NT2/D1 (cell line): ENCODE results near the gene CDR2.

Source experiments
- DNase-seq: peaks from one replicate; pipeline ENCODE4 v3.0.0-alpha.2; 2011; ENCODE audit warnings: low read depth, low spot score
- H3K27me3 ChIP-seq: 2 replicates; pipeline ENCODE4 v1.6.0; 2011; ENCODE audit warnings: mild to moderate bottlenecking; ENCODE audit not compliant: insufficient read length, insufficient read depth
- H3K36me3 ChIP-seq: 2 replicates; pipeline ENCODE4 v1.6.1; 2011; ENCODE audit warnings: mild to moderate bottlenecking, low read length, mixed read lengths; ENCODE audit not compliant: insufficient read depth, insufficient read length
- H3K4me1 ChIP-seq: 2 replicates; pipeline ENCODE4 v1.5.1; 2011; ENCODE audit not compliant: insufficient read depth, insufficient read length
- H3K4me3 ChIP-seq: 2 replicates; pipeline ENCODE4 v1.5.1; 2011; ENCODE audit warnings: low read depth; ENCODE audit not compliant: insufficient read length
- H3K9ac ChIP-seq: 2 replicates; pipeline ENCODE4 v1.6.0; 2011; ENCODE audit warnings: low read depth; ENCODE audit not compliant: insufficient read length
- H3K9me3 ChIP-seq: 2 replicates; pipeline ENCODE4 v1.5.1; 2011; ENCODE audit warnings: mild to moderate bottlenecking, low read length; ENCODE audit not compliant: insufficient read depth
- SUZ12 ChIP-seq: IDR thresholded peaks from 2 replicates; pipeline ENCODE4 v1.6.1; 2011; ENCODE audit not compliant: insufficient read length, insufficient read depth; ENCODE audit errors: extremely low read depth
- YY1 ChIP-seq: IDR thresholded peaks from 2 replicates; pipeline ENCODE4 v1.6.1; 2011; ENCODE audit not compliant: insufficient read length, insufficient read depth
- ZNF274 ChIP-seq: IDR thresholded peaks from 2 replicates; pipeline ENCODE4 v1.6.1; 2011; ENCODE audit warnings: mild to moderate bottlenecking, low read depth, low read length

CDR2 gene

DNA sequence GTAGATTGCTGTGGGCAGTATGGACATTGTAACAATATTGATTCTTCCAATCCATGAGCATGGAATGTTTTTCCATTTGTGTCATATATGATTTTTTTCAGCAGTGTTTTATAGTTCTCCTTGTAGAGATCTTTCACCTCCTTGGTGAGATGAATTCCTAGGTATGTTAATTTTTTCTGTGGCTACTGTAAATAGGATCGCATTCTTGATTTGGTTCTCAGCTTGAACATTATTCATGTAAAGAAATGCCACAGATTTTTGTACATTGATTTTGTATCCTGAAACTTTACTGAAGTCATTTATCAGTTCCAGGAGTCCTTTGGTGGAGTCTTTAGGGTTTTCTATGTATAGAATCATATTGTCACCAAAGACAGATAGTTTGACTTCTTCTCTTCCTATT is 19.7 kb upstream of the CDR2 start:
- no peaks in the 10 kb centered on the region for H3K4me1 ChIP-seq
- no peaks in the 10 kb centered on the region; the same call in 1 of the 2 replicates for H3K9me3 ChIP-seq
- no peak for TF ChIP-seq SUZ12
- no peak for TF ChIP-seq ZNF274
- no peak for TF ChIP-seq YY1
- no peaks in the 10 kb centered on the region for H3K27me3 ChIP-seq
- no peak overlapping the region for H3K9ac ChIP-seq
- no peak for DNase-seq
- no peaks in the 10 kb centered on the region for H3K36me3 ChIP-seq
- no peak overlapping the region for H3K4me3 ChIP-seq

DNA sequence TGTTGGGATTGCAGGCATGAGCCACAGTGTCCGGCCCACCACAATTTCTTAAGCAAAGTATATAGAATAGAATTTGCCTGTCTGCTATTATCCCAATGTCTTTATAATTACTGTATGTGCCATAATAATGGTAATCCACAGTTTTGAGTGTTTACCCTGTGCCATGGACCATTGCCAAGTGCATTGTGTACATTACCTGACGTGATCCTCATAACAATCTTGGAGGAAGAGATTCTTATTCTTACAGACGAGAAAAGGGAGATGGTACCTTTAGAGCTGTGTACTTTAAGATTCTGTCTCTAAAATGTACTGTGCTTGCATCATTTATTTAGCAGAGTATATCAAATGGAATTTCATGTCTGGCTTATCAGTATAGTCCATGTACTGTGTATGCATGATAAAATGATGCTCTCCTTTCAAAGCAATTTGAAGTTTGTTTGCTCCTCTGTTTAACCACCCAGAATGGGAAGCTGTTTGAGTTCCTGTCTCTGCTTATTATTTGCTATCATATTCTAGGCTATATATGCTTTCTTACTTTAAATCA is 13.8 kb upstream of the CDR2 start:
- Histone ChIP-seq H3K4me1 (no peaks in the 10 kb centered on the region), H3K27me3 (no peaks in the 10 kb centered on the region), H3K9ac (no peak overlapping the region), H3K4me3 (no peak overlapping the region), H3K36me3 (no peaks in the 10 kb centered on the region), H3K9me3 (no peaks in the 10 kb centered on the region)
- no peak for TF ChIP-seq SUZ12
- TF ChIP-seq YY1, result no peak
- TF ChIP-seq ZNF274, result no peak
- DNase-seq, result no peak

DNA sequence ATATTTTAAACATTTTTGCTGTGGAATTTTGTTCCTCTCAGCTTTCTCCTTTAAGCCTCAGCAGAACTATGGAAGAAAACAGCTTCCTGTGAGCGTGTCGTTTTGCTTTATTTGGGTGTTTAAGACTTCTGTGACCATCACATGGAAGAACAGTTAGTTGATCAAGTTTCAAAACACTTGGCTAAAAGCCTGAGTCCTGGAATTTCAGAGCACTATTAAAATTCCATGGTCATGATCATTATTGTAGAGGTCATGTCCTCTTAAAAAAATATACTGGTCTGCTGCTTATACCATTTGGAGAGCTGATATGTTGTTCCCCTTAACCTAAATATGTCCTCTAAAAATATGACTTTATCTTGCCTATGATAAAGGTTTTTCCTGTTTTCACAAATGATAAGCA is 12.6 kb upstream of the CDR2 start:
- Histone ChIP-seq H3K4me1 (no peaks in the 10 kb centered on the region), H3K4me3 (no peak overlapping the region), H3K9ac (no peak overlapping the region), H3K36me3 (no peaks in the 10 kb centered on the region), H3K9me3 (no peaks in the 10 kb centered on the region), H3K27me3 (no peaks in the 10 kb centered on the region)
- DNase-seq, result no peak
- TF ChIP-seq SUZ12 (no peak), ZNF274 (no peak), YY1 (no peak)

DNA sequence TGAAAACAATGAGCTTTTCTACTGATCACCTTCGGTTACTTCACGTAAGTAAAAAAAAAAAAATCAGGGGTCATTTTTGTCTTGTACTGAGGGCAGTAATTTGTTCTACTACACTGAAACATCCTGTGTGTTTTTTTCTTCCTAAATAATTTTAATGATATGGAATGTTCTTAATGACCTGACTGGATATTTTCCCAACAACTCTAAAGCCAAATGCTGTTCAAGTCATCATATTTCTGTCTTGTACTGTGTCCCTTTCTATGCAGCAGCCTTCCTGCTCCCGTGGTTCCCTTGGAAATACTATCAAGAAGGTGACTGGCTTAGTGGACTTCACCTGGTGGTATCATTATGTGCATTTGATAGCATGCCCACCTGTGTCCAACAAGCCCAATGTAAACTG is 10.8 kb upstream of the CDR2 start:
- no peaks in the 10 kb centered on the region for H3K36me3 ChIP-seq
- no peaks in the 10 kb centered on the region for H3K9me3 ChIP-seq
- no peak for DNase-seq
- no peaks in the 10 kb centered on the region for H3K4me1 ChIP-seq
- H3K9ac ChIP-seq, result no peak overlapping the region
- no peak overlapping the region for H3K4me3 ChIP-seq
- no peaks in the 10 kb centered on the region for H3K27me3 ChIP-seq
- TF ChIP-seq SUZ12 (no peak), ZNF274 (no peak), YY1 (no peak)

DNA sequence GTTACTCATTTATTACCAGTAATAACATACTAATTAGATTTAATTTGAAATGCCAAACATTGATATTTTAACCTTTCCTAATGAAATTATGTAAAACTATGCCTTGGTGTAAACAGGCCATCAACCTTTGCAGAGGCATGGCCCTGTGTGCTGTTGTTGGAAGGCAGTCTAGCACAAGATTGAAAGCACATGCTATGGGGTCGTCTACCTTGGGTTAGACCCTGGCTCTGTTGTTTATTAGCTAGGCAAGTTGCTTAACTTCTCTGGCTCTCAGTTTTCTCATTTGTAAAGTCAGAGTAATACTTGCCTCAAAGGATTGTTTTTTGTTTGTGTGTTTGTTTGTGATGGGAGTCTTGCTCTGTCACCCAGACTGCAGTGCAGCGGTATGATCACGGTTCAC is 9.4 kb upstream of the CDR2 start:
- H3K36me3 ChIP-seq, result no peaks in the 10 kb centered on the region
- TF ChIP-seq SUZ12 (no peak), YY1 (no peak), ZNF274 (no peak)
- DNase-seq, result no peak
- H3K4me1 ChIP-seq, result no peaks in the 10 kb centered on the region
- H3K4me3 ChIP-seq, result no peak overlapping the region
- H3K27me3 ChIP-seq, result no peaks in the 10 kb centered on the region
- H3K9me3 ChIP-seq, result no peaks in the 10 kb centered on the region
- no peak overlapping the region for H3K9ac ChIP-seq

DNA sequence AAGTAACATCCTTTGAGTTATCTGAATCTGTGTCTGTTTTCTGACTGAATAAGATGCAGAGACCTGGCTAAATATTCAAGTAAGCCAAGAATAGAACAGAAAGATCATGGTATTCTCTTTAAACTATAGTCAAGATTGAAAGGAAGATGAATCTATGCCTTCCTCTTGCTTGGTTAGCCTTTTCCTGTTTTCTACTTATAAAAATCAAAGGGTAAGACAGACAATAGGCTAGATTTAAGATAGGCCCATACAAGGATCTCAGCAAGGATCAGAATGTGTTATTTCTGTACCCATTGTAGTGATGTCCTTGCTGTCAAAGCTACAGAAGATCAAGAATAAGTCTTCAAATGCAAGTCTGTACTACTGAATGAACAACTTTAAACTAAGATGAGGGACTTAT is 7.0 kb upstream of the CDR2 start:
- no peak overlapping the region for H3K9ac ChIP-seq
- H3K4me1 ChIP-seq, result no peaks in the 10 kb centered on the region
- no peaks in the 10 kb centered on the region for H3K9me3 ChIP-seq
- H3K4me3 ChIP-seq, result no peak overlapping the region
- peaks cover 1% of the 10 kb centered on the region for H3K27me3 ChIP-seq
- DNase-seq, result no peak
- no peak for TF ChIP-seq SUZ12
- H3K36me3 ChIP-seq, result no peaks in the 10 kb centered on the region

DNA sequence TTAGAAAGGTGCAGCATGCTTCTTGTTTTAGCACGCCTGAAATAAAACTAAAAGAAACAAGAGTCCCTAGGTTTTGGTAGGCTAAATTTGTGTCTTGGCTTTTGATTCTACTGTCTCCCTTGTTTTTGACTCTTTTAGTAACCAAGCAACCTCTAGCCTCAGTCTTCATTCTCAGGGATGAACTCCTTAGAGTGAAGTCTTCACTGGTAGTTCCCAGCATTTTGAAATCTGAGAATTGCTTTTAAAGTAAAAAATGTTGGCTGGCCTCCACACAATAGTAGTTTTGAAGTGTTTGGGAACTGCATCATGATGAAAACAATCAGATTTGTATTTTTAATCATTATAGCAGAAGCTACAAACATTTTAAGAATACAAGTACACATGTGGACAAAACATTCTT is 6.1 kb upstream of the CDR2 start:
- Histone ChIP-seq H3K4me3 (no peak overlapping the region), H3K9ac (no peak overlapping the region), H3K9me3 (no peaks in the 10 kb centered on the region), H3K36me3 (no peaks in the 10 kb centered on the region), H3K4me1 (no peaks in the 10 kb centered on the region), H3K27me3 (peaks cover 8% of the 10 kb centered on the region)
- no peak for DNase-seq
- no peak for TF ChIP-seq SUZ12
- TF ChIP-seq YY1, result no peak
- TF ChIP-seq ZNF274, result no peak

DNA sequence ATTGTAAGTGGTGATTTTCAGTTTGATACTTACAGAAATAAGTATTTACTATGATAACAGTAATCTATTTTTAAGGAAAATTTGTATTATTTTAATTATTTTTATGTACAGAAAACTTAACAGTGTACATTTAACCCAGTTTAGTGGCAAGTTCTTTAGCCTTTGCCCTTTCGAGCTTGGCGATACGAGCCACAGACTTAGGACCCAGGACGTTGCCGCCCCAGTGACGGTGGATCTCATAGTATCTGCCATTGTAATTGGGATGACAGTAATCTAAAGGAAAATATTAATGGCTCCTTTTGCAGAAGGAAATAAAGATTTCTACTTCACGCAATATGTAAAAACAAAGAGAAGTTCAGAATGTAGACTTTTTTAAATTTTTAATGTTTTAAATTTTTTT is 5.2 kb upstream of the CDR2 start:
- no peak for DNase-seq
- H3K4me1 ChIP-seq, result no peaks in the 10 kb centered on the region
- no peak overlapping the region for H3K9ac ChIP-seq
- H3K36me3 ChIP-seq, result no peaks in the 10 kb centered on the region
- TF ChIP-seq SUZ12 (no peak), ZNF274 (no peak), YY1 (no peak)
- H3K4me3 ChIP-seq, result no peak overlapping the region
- peaks cover 14% of the 10 kb centered on the region for H3K27me3 ChIP-seq
- no peaks in the 10 kb centered on the region for H3K9me3 ChIP-seq
